ENCODE results near the gene CAD. TPM values are rescaled to one million over a fixed set of nuclear protein-coding genes. Genes with fewer than 3 reads are reported as not detected.

CAD gene
- total RNA-seq, 2 donors from 2014 or later, result 120 to 127 TPM

DNA sequence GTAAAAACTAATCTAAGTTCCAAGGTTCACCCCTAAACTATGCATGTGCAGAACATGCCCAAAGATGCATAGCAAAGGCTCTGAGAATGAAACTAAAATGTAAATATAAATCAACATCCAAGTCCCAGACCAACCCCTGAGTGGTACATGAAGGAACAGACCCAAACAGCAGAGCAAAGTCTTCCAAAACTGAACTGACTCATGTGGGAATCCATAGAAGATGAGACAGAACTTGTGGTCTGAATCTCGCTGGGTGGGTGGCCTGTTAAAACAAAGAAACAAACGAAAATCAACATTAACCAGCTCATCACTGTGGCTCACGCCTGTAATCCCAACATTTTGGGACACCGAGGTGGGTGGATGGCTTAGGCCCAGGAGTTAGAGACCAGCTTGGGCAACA lies 34.8 kb upstream of the CAD start:
- WGBS, 2 experiments (ENCODE audit: insufficient coverage in 1 of 2, insufficient read length in 1 of 2), result 69 to 71% methylated on average over 4 of the region's 4 CpGs
- peaks cover 10% of the 10 kb centered on the region for H3K27me3 Mint-ChIP-seq (ENCODE audit: insufficient read depth)
- no peak overlapping the region for H3K27ac Mint-ChIP-seq
- H3K27ac ChIP-seq (ENCODE audit: low read depth, low read length), result no peak overlapping the region
- H3K4me3 Mint-ChIP-seq, result no peak overlapping the region
- H3K4me1 Mint-ChIP-seq, result peaks cover 2% of the 10 kb centered on the region
- no peaks in the 10 kb centered on the region for H3K9me3 ChIP-seq (ENCODE audit: control insufficient read depth, low read length)
- no peaks in the 10 kb centered on the region for H3K36me3 ChIP-seq (ENCODE audit: control insufficient read depth, insufficient read depth, low read length)
- DNase-seq, result no peak
- H3K27me3 ChIP-seq (ENCODE audit: control insufficient read depth, insufficient read depth, low read length, poor library complexity, severe bottlenecking), result no peaks in the 10 kb centered on the region
- H3K4me1 ChIP-seq (ENCODE audit: control insufficient read depth, insufficient read depth, low read length), result no peaks in the 10 kb centered on the region
- no peaks in the 10 kb centered on the region for H3K36me3 Mint-ChIP-seq (ENCODE audit: low read depth)
- H3K9me3 Mint-ChIP-seq, result no peaks in the 10 kb centered on the region
- no peak overlapping the region for H3K4me3 ChIP-seq (ENCODE audit: low read length)
- TF ChIP-seq, protein P1, sequence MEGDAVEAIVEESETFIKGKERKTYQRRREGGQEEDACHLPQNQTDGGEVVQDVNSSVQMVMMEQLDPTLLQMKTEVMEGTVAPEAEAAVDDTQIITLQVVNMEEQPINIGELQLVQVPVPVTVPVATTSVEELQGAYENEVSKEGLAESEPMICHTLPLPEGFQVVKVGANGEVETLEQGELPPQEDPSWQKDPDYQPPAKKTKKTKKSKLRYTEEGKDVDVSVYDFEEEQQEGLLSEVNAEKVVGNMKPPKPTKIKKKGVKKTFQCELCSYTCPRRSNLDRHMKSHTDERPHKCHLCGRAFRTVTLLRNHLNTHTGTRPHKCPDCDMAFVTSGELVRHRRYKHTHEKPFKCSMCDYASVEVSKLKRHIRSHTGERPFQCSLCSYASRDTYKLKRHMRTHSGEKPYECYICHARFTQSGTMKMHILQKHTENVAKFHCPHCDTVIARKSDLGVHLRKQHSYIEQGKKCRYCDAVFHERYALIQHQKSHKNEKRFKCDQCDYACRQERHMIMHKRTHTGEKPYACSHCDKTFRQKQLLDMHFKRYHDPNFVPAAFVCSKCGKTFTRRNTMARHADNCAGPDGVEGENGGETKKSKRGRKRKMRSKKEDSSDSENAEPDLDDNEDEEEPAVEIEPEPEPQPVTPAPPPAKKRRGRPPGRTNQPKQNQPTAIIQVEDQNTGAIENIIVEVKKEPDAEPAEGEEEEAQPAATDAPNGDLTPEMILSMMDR (conservative IDR thresholded peaks at IDR 0.05), result no peak
- H3K9ac ChIP-seq (ENCODE audit: extremely low read depth, low read length, poor library complexity, severe bottlenecking), result no peak overlapping the region

DNA sequence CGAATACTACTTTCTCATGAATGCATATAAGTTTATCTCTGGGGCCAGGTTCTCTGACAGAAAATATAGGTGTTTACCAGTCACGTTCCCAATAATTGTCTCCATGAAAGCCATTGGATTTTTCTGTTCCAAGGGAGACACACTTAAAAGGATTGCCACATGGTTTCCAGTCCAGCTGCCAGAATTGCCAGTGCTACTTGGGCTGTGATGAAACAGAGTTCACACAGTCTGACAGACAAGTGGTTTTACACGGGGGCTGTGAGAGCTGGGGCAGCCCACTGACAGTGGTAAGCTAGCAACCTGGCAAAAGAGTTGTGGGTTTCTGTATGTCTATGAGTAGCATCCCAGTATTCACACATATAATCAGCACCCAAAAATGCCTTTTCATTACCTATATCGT lies 33.1 kb upstream of the CAD start:
- Mint-ChIP-seq H3K27ac (no peak overlapping the region), H3K36me3 (ENCODE audit: low read depth) (no peaks in the 10 kb centered on the region), H3K4me3 (no peak overlapping the region), H3K9me3 (no peaks in the 10 kb centered on the region), H3K4me1 (peaks cover 2% of the 10 kb centered on the region), H3K27me3 (ENCODE audit: insufficient read depth) (peaks cover 9% of the 10 kb centered on the region)
- Histone ChIP-seq H3K36me3 (ENCODE audit: control insufficient read depth, insufficient read depth, low read length) (no peaks in the 10 kb centered on the region), H3K9me3 (ENCODE audit: control insufficient read depth, low read length) (no peaks in the 10 kb centered on the region), H3K4me1 (ENCODE audit: control insufficient read depth, insufficient read depth, low read length) (no peaks in the 10 kb centered on the region), H3K9ac (ENCODE audit: extremely low read depth, low read length, poor library complexity, severe bottlenecking) (no peak overlapping the region), H3K27ac (ENCODE audit: low read depth, low read length) (no peak overlapping the region), H3K27me3 (ENCODE audit: control insufficient read depth, insufficient read depth, low read length, poor library complexity, severe bottlenecking) (no peaks in the 10 kb centered on the region), H3K4me3 (ENCODE audit: low read length) (no peak overlapping the region)
- no peak for DNase-seq
- TF ChIP-seq, protein P1 (conservative IDR thresholded peaks at IDR 0.05), result no peak
- WGBS, 2 experiments (ENCODE audit: insufficient coverage in 1 of 2, insufficient read length in 1 of 2), result 88 to 95% methylated on average over 2 to 4 of the region's 4 CpGs

DNA sequence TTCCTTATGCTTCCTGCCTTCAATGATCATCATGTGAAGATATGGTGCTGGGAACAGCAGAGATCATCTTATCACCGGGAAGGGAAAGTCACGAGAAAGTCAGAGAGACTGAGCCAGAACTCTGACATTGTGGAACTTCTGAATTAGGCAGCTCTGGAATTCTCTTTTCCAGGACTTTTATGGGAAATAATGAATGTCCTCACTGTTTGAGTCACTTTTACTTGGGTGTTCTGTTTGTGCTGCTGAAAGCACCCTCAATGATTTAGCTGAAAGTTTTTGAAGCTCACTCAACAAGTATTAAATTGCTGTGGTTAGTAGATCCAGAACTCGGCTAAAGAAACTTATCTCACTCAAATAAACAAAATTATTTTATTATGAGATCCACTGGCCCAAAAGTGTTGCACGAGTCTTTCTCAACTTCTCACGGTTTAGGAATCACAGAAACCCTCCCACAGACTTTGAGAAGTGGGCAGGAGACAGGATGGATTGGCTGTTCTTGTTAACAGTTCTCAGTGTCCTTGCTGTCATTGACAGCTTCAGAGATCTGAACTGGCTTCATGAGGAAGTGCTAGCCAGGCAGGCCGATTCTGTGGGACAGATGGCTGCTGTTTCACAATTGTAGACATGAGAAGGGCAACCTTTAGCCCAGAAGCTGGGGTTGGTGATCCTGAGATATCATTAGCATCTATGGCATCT lies 31.7 kb upstream of the CAD start:
- H3K9ac ChIP-seq (ENCODE audit: extremely low read depth, low read length, poor library complexity, severe bottlenecking), result no peak overlapping the region
- no peaks in the 10 kb centered on the region for H3K36me3 ChIP-seq (ENCODE audit: control insufficient read depth, insufficient read depth, low read length)
- 85 to 89% methylated on average over 5 to 6 of the region's 6 CpGs for WGBS, 2 experiments (ENCODE audit: insufficient coverage in 1 of 2, insufficient read length in 1 of 2)
- peaks cover 2% of the 10 kb centered on the region for H3K4me1 Mint-ChIP-seq
- H3K4me1 ChIP-seq (ENCODE audit: control insufficient read depth, insufficient read depth, low read length), result no peaks in the 10 kb centered on the region
- peaks cover 7% of the 10 kb centered on the region for H3K27me3 Mint-ChIP-seq (ENCODE audit: insufficient read depth)
- H3K9me3 Mint-ChIP-seq, result peaks cover 7% of the 10 kb centered on the region
- no peak overlapping the region for H3K27ac Mint-ChIP-seq
- DNase-seq, result no peak
- no peak overlapping the region for H3K4me3 ChIP-seq (ENCODE audit: low read length)
- no peak overlapping the region for H3K27ac ChIP-seq (ENCODE audit: low read depth, low read length)
- TF ChIP-seq, protein P1 (conservative IDR thresholded peaks at IDR 0.05), result no peak
- no peaks in the 10 kb centered on the region for H3K27me3 ChIP-seq (ENCODE audit: control insufficient read depth, insufficient read depth, low read length, poor library complexity, severe bottlenecking)
- H3K9me3 ChIP-seq (ENCODE audit: control insufficient read depth, low read length), result no peaks in the 10 kb centered on the region
- H3K36me3 Mint-ChIP-seq (ENCODE audit: low read depth), result no peaks in the 10 kb centered on the region
- H3K4me3 Mint-ChIP-seq, result no peak overlapping the region

Measured in endodermal cell (in vitro differentiated cells).